Chondrocyte (in vitro differentiated cells): ENCODE data around the gene DERA. TPM values are rescaled to one million over a fixed set of nuclear protein-coding genes. Genes with fewer than 3 reads are reported as not detected.

Source experiments
- DNase-seq: peaks from one replicate; pipeline ENCODE4 v3.0.0; 2021; ENCODE audit warnings: mixed read lengths, low spot score
- H3K27ac Mint-ChIP-seq: one replicate; pipeline ENCODE4 v1.8.0; 2021; ENCODE audit warnings: mild to moderate bottlenecking, moderate library complexity, mixed read lengths; ENCODE audit not compliant: unreplicated experiment
- H3K27me3 Mint-ChIP-seq: 2 replicates; pipeline ENCODE4 v1.8.0; 2021; ENCODE audit warnings: low read depth, mixed read lengths
- H3K36me3 Mint-ChIP-seq: 2 replicates; pipeline ENCODE4 v1.8.0; 2021; ENCODE audit warnings: low read depth, mixed read lengths
- H3K4me1 Mint-ChIP-seq: 2 replicates; pipeline ENCODE4 v1.8.0; 2021; ENCODE audit warnings: low read depth, mild to moderate bottlenecking, mixed read lengths
- H3K4me3 Mint-ChIP-seq: one replicate; pipeline ENCODE4 v1.8.0; 2021; ENCODE audit warnings: mild to moderate bottlenecking, moderate library complexity, mixed read lengths; ENCODE audit not compliant: unreplicated experiment
- H3K9me3 Mint-ChIP-seq: 2 replicates; pipeline ENCODE4 v1.8.0; 2021; ENCODE audit warnings: low read depth, mixed read lengths
- CTCF ChIP-seq: fragments of 200-600 bp; sonication (generic); IDR thresholded peaks from 2 replicates; pipeline ENCODE4 v1.5.0; 2021; ENCODE audit warnings: antibody characterized with exemption, mild to moderate bottlenecking, moderate library complexity
- total RNA-seq: library from RNA; stranded (reverse); gene quantifications from 3 replicates; pipeline ENCODE4 v1.2.1, GENCODE V29; 2021

Gene DERA
- total RNA-seq, 1 donor from 2014 or later, result 15.5 TPM

- H3K9me3 Mint-ChIP-seq, result no peaks in the 10 kb centered on the region
Observed at GRCh38 chr12:15932971-15933370, 21.8 kb downstream of the DERA start.

GRCh38 chr12:15933751-15934150 lies 22.6 kb downstream of the DERA start:
- H3K4me3 Mint-ChIP-seq, result no peak overlapping the region
- H3K27ac Mint-ChIP-seq, result no peak overlapping the region
- DNase-seq, result no peak
- peaks cover under 1% of the 10 kb centered on the region for H3K9me3 Mint-ChIP-seq
- no peak for TF ChIP-seq CTCF
- H3K27me3 Mint-ChIP-seq, result no peaks in the 10 kb centered on the region
- H3K4me1 Mint-ChIP-seq, result peaks cover 36% of the 10 kb centered on the region
- peaks cover 2% of the 10 kb centered on the region for H3K36me3 Mint-ChIP-seq

More at GRCh38 chr12:15932971-15933370, 21.8 kb downstream of the DERA start:
- H3K36me3 Mint-ChIP-seq, result peaks cover 2% of the 10 kb centered on the region
- H3K27me3 Mint-ChIP-seq, result no peaks in the 10 kb centered on the region
- DNase-seq, result no peak
- H3K4me1 Mint-ChIP-seq, result peaks cover 43% of the 10 kb centered on the region
- no peak overlapping the region for H3K4me3 Mint-ChIP-seq
- no peak overlapping the region for H3K27ac Mint-ChIP-seq
- no peak for TF ChIP-seq CTCF

GRCh38 chr12:15936751-15937150 lies 25.6 kb downstream of the DERA start:
- no peak overlapping the region for H3K4me3 Mint-ChIP-seq

GRCh38 chr12:15937902-15938301 lies 26.8 kb downstream of the DERA start:
- no peaks in the 10 kb centered on the region for H3K27me3 Mint-ChIP-seq
- H3K4me1 Mint-ChIP-seq, result peaks cover 4% of the 10 kb centered on the region
- H3K36me3 Mint-ChIP-seq, result peaks cover 6% of the 10 kb centered on the region
- no peak overlapping the region for H3K27ac Mint-ChIP-seq
- H3K4me3 Mint-ChIP-seq, result no peak overlapping the region
- DNase-seq, result no peak
- TF ChIP-seq CTCF, result no peak
- H3K9me3 Mint-ChIP-seq, result peaks cover 16% of the 10 kb centered on the region

More at GRCh38 chr12:15936751-15937150, 25.6 kb downstream of the DERA start:
- TF ChIP-seq CTCF, result no peak
- Mint-ChIP-seq H3K4me1 (peaks cover 7% of the 10 kb centered on the region), H3K27ac (no peak overlapping the region), H3K36me3 (peaks cover 6% of the 10 kb centered on the region), H3K27me3 (no peaks in the 10 kb centered on the region), H3K9me3 (peaks cover 9% of the 10 kb centered on the region)
- no peak for DNase-seq

- H3K9me3 Mint-ChIP-seq, result peaks cover 16% of the 10 kb centered on the region
- DNase-seq, result no peak
- no peaks in the 10 kb centered on the region for H3K27me3 Mint-ChIP-seq
- H3K4me3 Mint-ChIP-seq, result no peak overlapping the region
- H3K27ac Mint-ChIP-seq, result no peak overlapping the region
- H3K36me3 Mint-ChIP-seq, result peaks cover 6% of the 10 kb centered on the region
- no peaks in the 10 kb centered on the region for H3K4me1 Mint-ChIP-seq
- TF ChIP-seq CTCF, result no peak
Observed at GRCh38 chr12:15939111-15939510, 28.0 kb downstream of the DERA start.
